Choroid plexus epithelial cell (primary cell): ENCODE data around the gene TMEM191C.
"Not testable (repeated sequence)": the region's sequence is repeated elsewhere in the genome, so short reads cannot be mapped to it uniquely, and the experiment has no call there.

ENCODE experiments used
- DNase-seq: peaks from one replicate; pipeline ENCODE4 v3.0.0-alpha.2; 2010; ENCODE audit warnings: low read depth
- H3K4me3 ChIP-seq: 2 replicates; pipeline ENCODE4 v1.5.1; 2011; ENCODE audit warnings: low read depth, mild to moderate bottlenecking, control low read depth, low read length, moderate library complexity

TMEM191C gene

GRCh38 chr22:21467337-21468193 is at the start of gene TMEM191C:
TSS of gene TMEM191C (plus strand) at chr22:21467387. CDS start at chr22:21467460, 73 bp downstream.
- H3K4me3 ChIP-seq = peak within 1 kb of the TSS; percentile 55
- DNase-seq = not testable (repeated sequence)

DNA sequence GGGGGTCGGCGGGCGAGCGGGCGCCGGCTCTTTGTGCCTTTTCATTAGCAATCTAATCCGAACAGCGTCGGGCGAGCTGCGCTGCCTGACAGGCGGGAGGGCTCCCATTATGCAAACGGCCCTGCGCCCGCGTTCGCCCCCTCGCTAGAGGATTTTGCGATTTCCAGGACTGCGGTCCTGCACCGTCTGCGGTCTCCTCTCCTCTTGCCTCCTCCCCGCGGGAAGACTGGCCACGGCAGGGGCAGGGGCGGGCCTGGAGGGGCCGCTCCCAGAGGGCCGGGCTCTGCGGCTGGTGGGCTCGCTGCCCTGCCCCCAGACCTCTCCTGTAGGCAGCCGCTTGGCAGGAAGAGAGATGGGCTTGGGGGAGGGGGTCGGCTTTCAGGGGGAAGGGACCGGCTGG is 49.3 kb upstream of the TMEM191C start:
- peak overlapping the region; percentile 54 for H3K4me3 ChIP-seq
- not testable (repeated sequence) for DNase-seq

GRCh38 chr22:21418974-21419638 is 48.1 kb upstream of the TMEM191C start:
- DNase-seq = not testable (repeated sequence)

GRCh38 chr22:21420180-21420763 is 46.9 kb upstream of the TMEM191C start:
- H3K4me3 ChIP-seq, DNase-seq: not testable (repeated sequence)

More at GRCh38 chr22:21418974-21419638, 48.1 kb upstream of the TMEM191C start:
- H3K4me3 ChIP-seq = not testable (repeated sequence)

GRCh38 chr22:21424084-21424709 is 43.0 kb upstream of the TMEM191C start:
- not testable (repeated sequence) for H3K4me3 ChIP-seq, DNase-seq

DNA sequence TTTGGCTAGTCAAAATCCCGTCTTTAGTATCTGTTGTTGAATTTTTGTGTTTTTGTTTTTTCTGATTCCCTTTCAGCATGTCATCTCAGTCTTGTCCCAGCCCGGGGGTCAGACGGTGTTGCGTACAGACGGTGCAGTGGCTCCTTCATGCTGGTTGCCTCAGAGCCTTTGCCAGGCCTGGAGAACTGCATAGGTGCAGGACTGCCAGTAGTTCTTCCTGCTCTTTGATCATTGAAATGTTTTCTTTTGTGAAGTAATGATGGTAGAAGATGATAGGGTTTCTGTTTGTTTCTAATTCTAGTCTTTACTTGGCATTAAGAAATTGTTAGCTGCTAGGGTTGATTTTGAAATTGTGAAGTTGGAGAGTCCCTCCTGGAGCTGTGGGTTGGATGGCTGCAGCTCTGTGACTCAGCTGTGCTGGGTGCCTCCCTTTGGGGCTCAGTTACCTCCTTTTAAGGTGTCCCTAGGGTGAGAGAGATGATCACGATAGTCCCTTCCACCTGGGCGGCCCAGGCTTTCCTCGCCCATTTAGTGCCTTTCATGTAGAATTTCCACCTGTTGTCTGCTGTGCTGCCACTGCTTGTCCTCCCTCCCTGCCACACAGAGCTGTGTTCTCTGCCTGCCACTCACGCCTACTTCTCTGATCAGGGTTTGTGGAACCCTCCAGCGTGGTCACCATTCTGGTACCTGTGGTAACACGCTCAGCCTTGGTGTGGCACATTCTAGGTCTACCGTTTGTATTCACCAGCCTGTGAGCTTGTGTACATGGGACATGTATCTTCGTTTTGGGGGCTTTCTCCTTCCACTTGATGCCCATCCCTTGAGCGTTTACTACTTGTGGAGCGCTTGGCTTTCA is 32.6 kb upstream of the TMEM191C start:
- H3K4me3 ChIP-seq, DNase-seq: not testable (repeated sequence)

GRCh38 chr22:21435998-21436810 is 31.0 kb upstream of the TMEM191C start:
- H3K4me3 ChIP-seq, DNase-seq: not testable (repeated sequence)

DNA sequence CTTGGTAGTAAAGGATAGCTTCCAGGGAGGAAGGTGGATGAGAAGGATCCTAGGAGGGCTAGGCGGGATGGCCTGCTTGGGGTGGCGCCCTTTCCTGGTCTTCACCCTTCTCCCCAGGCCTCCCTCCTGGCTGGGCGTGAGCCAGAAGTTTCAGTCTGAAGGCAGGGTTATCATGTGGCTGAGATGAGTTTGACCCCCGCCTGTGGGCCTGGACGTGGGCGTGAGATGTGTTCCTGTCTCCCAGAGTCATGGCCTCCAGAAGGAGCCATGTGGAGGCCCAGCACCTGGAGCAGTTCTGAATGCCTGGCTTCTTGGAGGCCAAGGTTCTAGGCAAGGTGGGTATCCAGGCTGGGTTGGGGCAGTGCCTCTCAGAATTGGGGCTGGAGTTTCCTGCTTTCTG is 29.2 kb upstream of the TMEM191C start:
- DNase-seq, H3K4me3 ChIP-seq: not testable (repeated sequence)

DNA sequence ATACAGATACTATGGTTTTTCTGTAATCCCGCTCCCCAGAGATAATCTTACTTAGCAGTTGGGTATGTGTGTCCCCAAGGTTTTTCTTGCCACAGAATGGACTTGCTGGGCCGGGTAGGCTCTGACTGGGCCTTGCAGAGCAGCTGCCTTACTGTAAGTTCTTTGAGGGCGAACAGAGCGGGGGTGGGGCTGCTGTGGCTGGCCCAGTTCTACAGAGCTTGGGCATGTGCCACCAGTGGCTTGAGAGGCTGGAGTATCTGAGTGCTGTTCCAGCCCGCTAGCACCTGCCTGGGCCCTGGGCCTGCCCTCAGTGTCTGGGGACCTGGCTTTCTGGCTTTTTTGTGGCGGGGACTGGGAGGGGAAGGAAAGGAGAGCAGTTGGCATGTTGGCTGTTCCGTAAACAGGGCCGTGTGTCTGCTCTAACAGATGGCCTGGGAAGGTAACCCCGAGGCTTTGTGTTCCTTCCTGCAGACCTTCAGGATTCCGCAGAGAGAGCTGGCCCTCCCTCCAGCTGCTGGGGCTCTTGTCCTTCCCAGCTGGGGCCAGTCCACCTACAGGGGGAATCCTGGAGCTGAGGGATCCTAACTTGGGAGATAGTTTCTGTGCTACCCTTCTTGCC is 27.1 kb upstream of the TMEM191C start:
- not testable (repeated sequence) for H3K4me3 ChIP-seq, DNase-seq

GRCh38 chr22:21440676-21441075 is 26.5 kb upstream of the TMEM191C start:
- H3K4me3 ChIP-seq, DNase-seq: not testable (repeated sequence)

DNA sequence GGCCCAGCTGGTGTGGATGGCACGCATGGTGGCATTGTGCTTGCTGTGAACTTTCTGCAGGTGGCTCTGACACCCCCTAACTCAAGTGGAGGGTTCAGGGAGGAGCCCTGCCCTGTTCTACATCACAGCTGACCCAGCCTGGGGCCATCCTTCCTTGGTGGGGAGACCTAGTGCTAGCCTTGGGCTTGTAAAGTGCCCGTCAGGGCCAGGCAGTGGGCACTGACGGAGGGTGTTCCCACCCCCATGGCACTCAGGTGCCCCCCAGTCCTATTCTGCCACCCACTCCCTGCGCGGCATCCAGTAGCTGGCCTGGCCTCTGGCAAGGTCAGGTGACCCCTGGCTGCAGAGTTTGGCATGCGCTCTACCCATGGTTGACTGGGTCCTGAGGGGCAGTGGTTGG is 26.0 kb upstream of the TMEM191C start:
- not testable (repeated sequence) for DNase-seq, H3K4me3 ChIP-seq

- not testable (repeated sequence) for H3K4me3 ChIP-seq, DNase-seq
Observed at GRCh38 chr22:21442123-21442522, 25.1 kb upstream of the TMEM191C start.

GRCh38 chr22:21442646-21443045 is 24.5 kb upstream of the TMEM191C start:
- not testable (repeated sequence) for H3K4me3 ChIP-seq, DNase-seq
